Measurements from ENCODE around the gene FBXW2. TPM values are rescaled to one million over a fixed set of nuclear protein-coding genes. Genes with fewer than 3 reads are reported as not detected.
A peak's percentile ranks its signal among the peaks of the same experiment; 100 is the strongest.

FBXW2 gene
- total and polyA plus RNA-seq, 2 donors (not counting 1 experiment from before 2014, with no cell fraction given): 14.9 to 70.6 TPM

DNA sequence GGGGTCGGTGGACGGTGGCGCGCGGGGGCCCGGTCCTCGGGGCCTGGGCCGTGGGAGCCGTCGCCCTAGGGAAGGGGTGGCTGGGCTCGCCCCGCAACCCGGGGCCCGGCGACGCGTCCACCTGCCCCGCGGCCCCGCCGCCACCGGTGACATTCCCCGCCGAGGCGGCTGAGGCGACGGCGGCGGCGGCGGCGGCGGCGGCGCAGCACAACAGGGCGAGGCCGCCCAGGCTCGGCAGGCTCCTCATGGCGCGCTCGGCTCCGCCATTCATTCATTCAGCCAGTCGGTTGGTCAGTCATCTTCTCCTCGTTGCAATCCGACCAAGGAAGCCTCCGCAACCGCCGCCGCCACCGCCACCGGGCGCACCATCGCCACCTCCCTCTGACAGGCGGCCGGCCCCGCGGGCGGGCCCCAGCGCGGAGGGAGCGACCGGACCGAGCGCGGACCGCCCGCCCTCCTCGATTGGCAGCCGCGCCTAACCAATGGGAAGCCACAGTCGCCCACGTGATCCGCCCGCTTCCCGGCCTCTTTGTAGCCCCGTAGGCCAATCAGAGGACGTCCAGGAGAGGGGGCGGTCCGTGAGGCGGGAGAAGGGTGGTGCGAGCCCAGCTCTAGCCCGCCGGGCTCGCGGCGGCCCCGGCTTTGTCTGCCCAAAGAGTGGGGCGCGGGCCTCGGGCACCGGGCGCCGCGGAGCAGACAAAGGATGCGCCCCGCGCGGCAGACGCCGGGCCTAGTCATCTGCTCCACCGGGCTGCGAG lies 78.9 kb downstream of the FBXW2 start, which contains the start of gene MEGF9:
TSS of gene MEGF9 (minus strand) at position 383 of the 758 bp plus-strand sequence. CDS start at position 271, 112 bp downstream.
- Mint-ChIP-seq H3K27me3 (no peaks in the 10 kb centered on the region), H3K4me3 (peak within 1 kb of the TSS; percentile 88), H3K9me3 (ENCODE audit: insufficient read depth) (no peaks in the 10 kb centered on the region), H3K27ac (peak within 1 kb of the TSS; percentile 89), H3K4me1 (peaks cover 38% of the 10 kb centered on the region)
- Histone ChIP-seq H3K36me3 (replicated peaks in 1 of 2; ENCODE audit: control extremely low read depth in 1 of 2, control insufficient read depth in 1 of 2, extremely low read depth in 1 of 2, insufficient read depth in 2 of 2, low read length in 1 of 2) (no peaks in the 10 kb centered on the region), H3K9ac (ENCODE audit: low read length) (peak within 1 kb of the TSS; percentile 82), H3K4me1 (ENCODE audit: control insufficient read depth in 2 of 2, insufficient read depth in 2 of 2, low read length in 2 of 2) (peaks cover 41 to 43% of the 10 kb centered on the region in 2 donors), H2AFZ (ENCODE audit: insufficient read depth, low read depth, low read length, poor library complexity, severe bottlenecking) (peak within 1 kb of the TSS; percentile 96), H4K20me1 (ENCODE audit: control insufficient read depth, insufficient read depth, low read length, poor library complexity, severe bottlenecking) (no peaks in the 10 kb centered on the region), H3K27ac (ENCODE audit: low read length in 2 of 2) (peak within 1 kb of the TSS; percentile 43 to 72), H3K79me2 (ENCODE audit: control insufficient read depth, insufficient read depth, low read length) (peaks cover 35% of the 10 kb centered on the region), H3K9me3 (ENCODE audit: control extremely low read depth in 1 of 3, control insufficient read depth in 2 of 3, insufficient read depth in 1 of 3, low read length in 2 of 3) (no peaks in the 10 kb centered on the region), H3K4me3 (ENCODE audit: control extremely low read depth in 1 of 5, extremely low read depth in 1 of 5, insufficient read depth in 1 of 5, low read depth in 2 of 5, low read length in 4 of 5) (peak within 1 kb of the TSS; percentile 56 to 81 (median 68)), H3K4me2 (replicated peaks; ENCODE audit: low read depth, low read length, poor library complexity, severe bottlenecking) (peak within 1 kb of the TSS; percentile 98), H3K27me3 (replicated peaks in 1 of 4; ENCODE audit: control extremely low read depth in 1 of 4, control insufficient read depth in 3 of 4, insufficient read depth in 4 of 4, low read length in 3 of 4) (no peaks in the 10 kb centered on the region)
- peak; percentile 97 for DNase-seq
- ChIA-PET CTCF (interaction anchor here (0.8 to 0.9 kb wide), 2 partner anchors 94 to 685 kb away, joined by 3 to 5 read pairs; no protein-coding TSS in a partner anchor), POLR2A (interaction anchor here (0.6 kb wide), 1 partner anchor 359 kb away, joined by 5 read pairs; no protein-coding TSS in a partner anchor)
- ATAC-seq (ENCODE audit: low read depth): peak; percentile 94
- intact Hi-C loops (cut with micrococcal nuclease): loop anchor here (1.0 to 5.0 kb wide), 7 partner anchors 79 to 657 kb away; partner anchors contain the start of genes CDK5RAP2, CNTRL, FBXW2 and PSMD5
- no peak for TF ChIP-seq EZH2 (IDR thresholded peaks at IDR 0.05; ENCODE audit: borderline replicate concordance, insufficient read depth, low read depth, low read length, poor library complexity, severe bottlenecking)
- TF ChIP-seq, protein P1, sequence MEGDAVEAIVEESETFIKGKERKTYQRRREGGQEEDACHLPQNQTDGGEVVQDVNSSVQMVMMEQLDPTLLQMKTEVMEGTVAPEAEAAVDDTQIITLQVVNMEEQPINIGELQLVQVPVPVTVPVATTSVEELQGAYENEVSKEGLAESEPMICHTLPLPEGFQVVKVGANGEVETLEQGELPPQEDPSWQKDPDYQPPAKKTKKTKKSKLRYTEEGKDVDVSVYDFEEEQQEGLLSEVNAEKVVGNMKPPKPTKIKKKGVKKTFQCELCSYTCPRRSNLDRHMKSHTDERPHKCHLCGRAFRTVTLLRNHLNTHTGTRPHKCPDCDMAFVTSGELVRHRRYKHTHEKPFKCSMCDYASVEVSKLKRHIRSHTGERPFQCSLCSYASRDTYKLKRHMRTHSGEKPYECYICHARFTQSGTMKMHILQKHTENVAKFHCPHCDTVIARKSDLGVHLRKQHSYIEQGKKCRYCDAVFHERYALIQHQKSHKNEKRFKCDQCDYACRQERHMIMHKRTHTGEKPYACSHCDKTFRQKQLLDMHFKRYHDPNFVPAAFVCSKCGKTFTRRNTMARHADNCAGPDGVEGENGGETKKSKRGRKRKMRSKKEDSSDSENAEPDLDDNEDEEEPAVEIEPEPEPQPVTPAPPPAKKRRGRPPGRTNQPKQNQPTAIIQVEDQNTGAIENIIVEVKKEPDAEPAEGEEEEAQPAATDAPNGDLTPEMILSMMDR (IDR thresholded peaks at IDR 0.05): no peak
- under 1% methylated on average over 102 of the region's 102 CpGs for WGBS (ENCODE audit: insufficient coverage)
